Bronchial epithelial cell (primary cell): ENCODE measurements around the gene HDAC4. TPM values are rescaled to one million over a fixed set of nuclear protein-coding genes. Genes with fewer than 3 reads are reported as not detected.
A peak's percentile ranks its signal among the peaks of the same experiment; 100 is the strongest.

ENCODE experiments used
- DNase-seq: peaks from one replicate; pipeline ENCODE4 v3.0.0-alpha.2; 2010; ENCODE audit warnings: low read depth
- FAIRE-seq: peaks from 2 replicates; lab custom pipeline; 2011; peaks lifted over from hg19 to GRCh38; lab: Jason Lieb, UNC
- H3K27me3 ChIP-seq: 2 replicates; pipeline ENCODE4 v1.5.1; 2011; ENCODE audit warnings: low read length; ENCODE audit not compliant: control insufficient read depth, insufficient read depth
- H3K36me3 ChIP-seq: 2 replicates; pipeline ENCODE4 v1.5.1; 2011; ENCODE audit warnings: low read length; ENCODE audit not compliant: control insufficient read depth, insufficient read depth
- H3K4me3 ChIP-seq: 2 replicates; pipeline ENCODE4 v1.5.1; 2011; ENCODE audit warnings: mild to moderate bottlenecking, low read depth, low read length, control low read depth
- CTCF ChIP-seq: IDR thresholded peaks from 2 replicates; pipeline ENCODE4 v1.5.1; 2011; ENCODE audit warnings: mild to moderate bottlenecking, moderate library complexity, low read length, control low read depth, inconsistent platforms; ENCODE audit not compliant: insufficient read depth, severe bottlenecking
- total RNA-seq: library from RNA; depleted of rRNA; stranded (reverse); fragments of >200 nt; gene quantifications from 2 replicates; pipeline ENCODE4 v1.2.1, GENCODE V29; 2014

The HDAC4 gene
- total RNA-seq, 1 donor from 2014 or later = 5.3 TPM

- no peak for TF ChIP-seq CTCF
- FAIRE-seq = no peak
- Histone ChIP-seq H3K4me3 (no peak overlapping the region), H3K27me3 (no peaks in the 10 kb centered on the region), H3K36me3 (peaks cover 1% of the 10 kb centered on the region)
- peak; percentile 12 for DNase-seq
These were observed 268.0 kb downstream of the HDAC4 start for GRCh38 chr2:239132786-239133185.

GRCh38 chr2:239132156-239132709 is 268.6 kb downstream of the HDAC4 start:
- peaks cover 1% of the 10 kb centered on the region for H3K36me3 ChIP-seq
- DNase-seq = no peak
- TF ChIP-seq CTCF = no peak
- no peak overlapping the region for H3K4me3 ChIP-seq
- H3K27me3 ChIP-seq = no peaks in the 10 kb centered on the region
- FAIRE-seq = no peak

GRCh38 chr2:239131521-239131920 is 269.3 kb downstream of the HDAC4 start:
- no peak for FAIRE-seq
- TF ChIP-seq CTCF = no peak
- H3K27me3 ChIP-seq = no peaks in the 10 kb centered on the region
- peaks cover 1% of the 10 kb centered on the region for H3K36me3 ChIP-seq
- DNase-seq = no peak
- no peak overlapping the region for H3K4me3 ChIP-seq

- Histone ChIP-seq H3K27me3 (no peaks in the 10 kb centered on the region), H3K36me3 (peaks cover 3% of the 10 kb centered on the region), H3K4me3 (no peak overlapping the region)
- DNase-seq = no peak
- FAIRE-seq = no peak
- TF ChIP-seq CTCF = no peak
These were observed 270.0 kb downstream of the HDAC4 start for GRCh38 chr2:239130786-239131325.

- H3K4me3 ChIP-seq = no peak overlapping the region
- FAIRE-seq = no peak
These were observed 270.8 kb downstream of the HDAC4 start for GRCh38 chr2:239130041-239130440.

More at GRCh38 chr2:239130041-239130440, 270.8 kb downstream of the HDAC4 start:
- no peak for DNase-seq
- no peak for TF ChIP-seq CTCF
- no peaks in the 10 kb centered on the region for H3K27me3 ChIP-seq
- peaks cover 3% of the 10 kb centered on the region for H3K36me3 ChIP-seq
